K562 (cell line): Measurements from ENCODE around the gene TUBGCP6. TPM values are rescaled to one million over a fixed set of nuclear protein-coding genes. Genes with fewer than 3 reads are reported as not detected.

Experiments used
- ATAC-seq: fragments of 200-7000 bp; cut with Tn5 transposase; 3 replicates; pipeline ENCODE4 v1.9.1; 2020; ENCODE audit warnings: moderate library complexity
- BruUV-seq: library from RNA; stranded (reverse); fragments of 400-500 nt; replicated peaks from 2 replicates; lab custom pipeline; 2021; lab: Mats Ljungman, UMichigan
- CTCF ChIA-PET: fragments of 300-600 bp; formaldehyde crosslinking; extraction: SDS; loops from one replicate; lab custom pipeline; 2021; ENCODE audit warnings: low intra/inter-chr PET ratio; lab: Yijun Ruan, JAX
- POLR2A ChIA-PET: fragments of 300-600, 350-650 bp; sonication (Branson Sonifier 250); formaldehyde crosslinking; extraction: SDS; loops from one replicate; lab custom pipeline; 2021; ENCODE audit warnings: antibody characterized with exemption, inconsistent platforms; lab: Yijun Ruan, JAX
- DNase-seq, 4 experiments: peaks; one replicate each; pipeline versions ENCODE4 v3.0.0 to v3.0.0-alpha.2; 2011 to 2018; ENCODE audit warnings: low spot score in 3 of 4, mixed read lengths in 3 of 4; ENCODE audit errors: extremely low read depth in 1 of 4
- FAIRE-seq: peaks from 2 replicates; lab custom pipeline; 2011; peaks lifted over from hg19 to GRCh38; lab: Jason Lieb, UNC
- H2AFZ ChIP-seq: 2 replicates; pipeline ENCODE4 v1.6.0; 2011; ENCODE audit warnings: low read depth, low read length, control low read depth, inconsistent platforms
- H3K27ac ChIP-seq: fragments of 200-600 bp; 3 replicates; pipeline ENCODE4 v1.8.0; 2011; ENCODE audit warnings: low read depth, mild to moderate bottlenecking, control low read depth, inconsistent platforms, low read length, moderate library complexity, mixed read lengths; ENCODE audit errors: extremely low read depth
- H3K27me3 ChIP-seq, 2 experiments: fragments of 300-600 bp in 1 of 2; 2 replicates in 1 of 2; 3 replicates in 1 of 2; pipeline versions ENCODE4 v1.6.0 to v1.8.0; 2011; ENCODE audit warnings: inconsistent platforms in 2 of 2, low read length in 2 of 2, mild to moderate bottlenecking in 1 of 2, mixed read lengths in 1 of 2, moderate library complexity in 1 of 2; ENCODE audit not compliant: control insufficient read depth in 2 of 2, insufficient read depth in 2 of 2
- H3K36me3 ChIP-seq: fragments of 300-600 bp; 3 replicates; pipeline ENCODE4 v1.8.0; 2011; ENCODE audit warnings: mild to moderate bottlenecking, low read length, inconsistent platforms; ENCODE audit not compliant: control insufficient read depth, insufficient read depth
- H3K4me1 ChIP-seq, 2 experiments: fragments of 200-600 bp in 1 of 2; replicated peaks in 1 of 2; 2 replicates in 1 of 2; 3 replicates in 1 of 2; pipeline versions ENCODE4 v1.5.1 to v1.8.0; 2011; ENCODE audit warnings: inconsistent platforms in 2 of 2, low read length in 2 of 2, mild to moderate bottlenecking in 1 of 2, mixed read lengths in 1 of 2, moderate library complexity in 1 of 2; ENCODE audit not compliant: control insufficient read depth in 2 of 2, insufficient read depth in 2 of 2
- H3K4me2 ChIP-seq: 2 replicates; pipeline ENCODE4 v1.6.1; 2011; ENCODE audit warnings: low read length, control low read depth, inconsistent platforms, mixed read lengths; ENCODE audit not compliant: insufficient read depth
- H3K4me3 ChIP-seq: fragments of 200-600 bp; sonication (generic), shearing (Covaris generic); 2 replicates; pipeline ENCODE4 v1.5.1; 2016; ENCODE audit warnings: control low read depth, inconsistent platforms
- H3K79me2 ChIP-seq: fragments of 200-600 bp; 3 replicates; pipeline ENCODE4 v1.8.0; 2011; ENCODE audit warnings: low read length, inconsistent platforms; ENCODE audit not compliant: control insufficient read depth, insufficient read depth
- H3K9ac ChIP-seq, 2 experiments: 2 replicates each; pipeline versions ENCODE4 v1.6.0 to v1.6.1; 2011; ENCODE audit warnings: low read depth in 2 of 2, low read length in 2 of 2, control low read depth in 1 of 2, inconsistent platforms in 1 of 2, mild to moderate bottlenecking in 1 of 2, mixed read lengths in 1 of 2; ENCODE audit not compliant: insufficient read depth in 1 of 2
- H3K9me1 ChIP-seq: one replicate; pipeline ENCODE4 v1.6.0; 2011; ENCODE audit warnings: inconsistent platforms, mild to moderate bottlenecking, low read length, moderate library complexity; ENCODE audit not compliant: control insufficient read depth, insufficient read depth
- H3K9me3 ChIP-seq: replicated peaks from 2 replicates; pipeline ENCODE4 v1.5.1; 2011; ENCODE audit warnings: low read depth, low read length, inconsistent platforms; ENCODE audit not compliant: control insufficient read depth, insufficient read depth
- H4K20me1 ChIP-seq: replicated peaks from 2 replicates; pipeline ENCODE4 v1.6.1; 2011; ENCODE audit warnings: low read length, inconsistent platforms, mixed read lengths; ENCODE audit not compliant: control insufficient read depth, insufficient read depth
- CREM ChIP-seq: IDR thresholded peaks from 2 replicates; pipeline ENCODE4 v1.6.1; 2014; ENCODE audit warnings: antibody characterized with exemption, low read depth
- CXXC5 ChIP-seq: fragments of 250-450 bp; sonication (Bioruptor Pico); IDR thresholded peaks from 2 replicates; pipeline ENCODE4 v1.8.0; 2022; ENCODE audit warnings: inconsistent platforms, mild to moderate bottlenecking, moderate library complexity
- POLR2G ChIP-seq: fragments of 200-400 bp; formaldehyde crosslinking; IDR thresholded peaks from 2 replicates; pipeline ENCODE4 v1.6.1; 2017; ENCODE audit warnings: low read depth, mild to moderate bottlenecking, antibody characterized with exemption, low read length, moderate library complexity
- RB1 ChIP-seq: fragments of 450-650 bp; IDR thresholded peaks from 2 replicates; pipeline ENCODE4 v1.6.1; 2017; ENCODE audit warnings: low read depth, mild to moderate bottlenecking
- RBFOX2 ChIP-seq: fragments of 200-400 bp; formaldehyde crosslinking; IDR thresholded peaks from 2 replicates; pipeline ENCODE4 v1.6.1; 2017; ENCODE audit warnings: low read depth, mild to moderate bottlenecking, low read length, moderate library complexity
- SAFB ChIP-seq: fragments of 200-400 bp; formaldehyde crosslinking; IDR thresholded peaks from 2 replicates; pipeline ENCODE4 v1.6.1; 2017; ENCODE audit warnings: low read depth, low read length, borderline replicate concordance
- ZNF431 ChIP-seq: sonication (generic); formaldehyde crosslinking; IDR thresholded peaks from 2 replicates; pipeline ENCODE4 v1.8.0; 2022; ENCODE audit warnings: mild to moderate bottlenecking, missing genetic modification reagents
- WGBS: fragments of 100-300 bp; shearing (Covaris generic); methylation state at CpG from one replicate; pipeline ENCODE4 v1.1.6; 2016; ENCODE audit warnings: low coverage, mixed read lengths; ENCODE audit not compliant: insufficient coverage; ENCODE audit errors: missing lambda C conversion rate; 5-methylcytosine and 5-hydroxymethylcytosine counted together
- in situ Hi-C: fragments of 300-500 bp; cut with MboI; formaldehyde crosslinking; loops from 4 replicates; pipeline ENCODE4 v1.15.0; 2018; ENCODE audit warnings: inconsistent platforms, mixed read lengths
- intact Hi-C: fragments of 100-400 bp; cut with micrococcal nuclease; formaldehyde crosslinking; loops from 2 replicates; pipeline ENCODE4 v1.14.2; 2022
- polyA plus RNA-seq, 8 experiments: library from polyadenylated mRNA; depleted of rRNA in 4 of 8; stranded (reverse) in 5 of 8; unstranded in 3 of 8; fragments of >200 nt; fragmentation: Nextera tagmentation in 2 of 8; fragmentation: Illumina TruSeq in 1 of 8; extraction: Ambion mirVana in 2 of 8; extraction: Trizol in 1 of 8; gene quantifications; 2 replicates each; pipeline versions ENCODE4 v1.2.1 to v1.2.3, GENCODE V29; 2011 to 2014; ENCODE audit warnings: inconsistent platforms in 1 of 8, missing spikeins in 1 of 8
- total RNA-seq, 7 experiments: library from RNA; depleted of rRNA in 6 of 7; stranded (reverse); fragments of >200 nt in 6 of 7; fragmentation: Illumina TruSeq in 2 of 7; extraction: Trizol in 2 of 7; gene quantifications; 2 replicates each; pipeline versions ENCODE4 v1.2.1 to v1.2.3, GENCODE V29; 2011 to 2021; ENCODE audit warnings: low replicate concordance in 1 of 7
- TF ChIP-seq, protein P1 (sequence below): fragments of 250-450 bp; sonication (Bioruptor Pico); IDR thresholded peaks from 2 replicates; pipeline ENCODE4 v1.4.0; 2020; ENCODE audit warnings: mild to moderate bottlenecking, moderate library complexity
- TF ChIP-seq, protein P2 (sequence below): sonication (generic); formaldehyde crosslinking; IDR thresholded peaks from 2 replicates; pipeline ENCODE4 v1.8.0; 2022; ENCODE audit warnings: missing genetic modification reagents, mild to moderate bottlenecking, moderate library complexity, borderline replicate concordance
- TF ChIP-seq, protein P3 (sequence below), 2 experiments: IDR thresholded peaks; 2 replicates each; pipeline ENCODE4 v1.6.1; 2011; ENCODE audit warnings: borderline replicate concordance in 1 of 2, control low read depth in 1 of 2, low read depth in 1 of 2, low read length in 1 of 2, mild to moderate bottlenecking in 1 of 2, mixed read lengths in 1 of 2, moderate library complexity in 1 of 2; ENCODE audit not compliant: insufficient read depth in 1 of 2, insufficient read length in 1 of 2, poor library complexity in 1 of 2, severe bottlenecking in 1 of 2; ENCODE audit errors: extremely low read depth in 1 of 2
- TF ChIP-seq, protein P4 (sequence below): IDR thresholded peaks from 2 replicates; pipeline ENCODE4 v1.6.1; 2011; ENCODE audit warnings: borderline replicate concordance, low read depth, mild to moderate bottlenecking, moderate library complexity, low read length; ENCODE audit not compliant: insufficient read depth, poor library complexity, severe bottlenecking

TUBGCP6 gene
- total and polyA plus RNA-seq, 9 of the 15 experiments (the other 6 are each of a cell fraction or from before 2014, with no cell fraction given), result 0.76 to 33.0 (median 10.1) TPM

DNA sequence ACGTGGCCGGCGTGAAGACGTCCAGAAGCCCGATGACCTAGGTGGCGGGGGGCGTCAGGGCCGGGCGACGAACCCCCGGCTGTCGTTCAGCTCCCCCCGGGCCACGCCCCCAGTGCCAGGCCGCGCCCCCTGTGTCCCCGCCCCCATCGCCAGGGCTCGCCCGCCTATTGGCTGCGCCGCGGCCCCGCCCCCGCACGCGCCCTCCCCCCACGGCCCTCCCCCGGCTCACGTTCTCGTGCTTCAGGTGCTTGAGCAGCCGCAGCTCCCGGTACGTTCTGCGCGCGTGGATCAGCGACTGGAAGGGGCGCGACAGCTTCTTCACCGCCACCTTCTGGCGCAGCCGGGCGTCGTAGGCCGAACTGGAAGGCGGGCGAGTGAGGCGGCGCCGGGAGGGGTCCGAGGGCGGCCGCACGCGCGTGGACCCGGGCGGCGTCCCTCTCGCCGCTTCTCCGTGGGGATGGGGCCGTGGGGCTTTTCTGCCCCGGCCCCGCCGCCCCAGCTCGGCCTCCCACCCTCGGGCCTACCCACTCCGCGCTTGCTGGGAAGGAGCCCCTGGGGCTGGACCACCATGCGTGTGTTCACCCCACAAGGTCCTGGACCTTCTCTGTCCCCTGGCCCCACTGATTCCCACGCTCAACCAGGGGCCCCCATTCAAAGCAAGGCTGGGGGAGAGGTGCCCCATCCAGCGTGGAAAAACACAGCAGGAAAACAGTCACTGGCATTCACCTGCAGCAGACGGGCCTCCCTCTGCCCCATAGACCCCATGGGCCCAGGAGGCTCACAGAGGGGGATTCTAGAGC is 23.0 kb upstream of the TUBGCP6 start:
- no peak overlapping the region for H3K4me2 ChIP-seq
- TF ChIP-seq SAFB (peak; percentile 85), CREM (0 out of 2 replicates have a peak, but pooled peaks have one; percentile 26), ZNF431 (no peak), RBFOX2 (0 out of 2 replicates have a peak, but pooled peaks have one; percentile 24), POLR2G (0 out of 2 replicates have a peak, but pooled peaks have one; percentile 33), RB1 (0 out of 2 replicates have a peak, but pooled peaks have one; percentile 35), CXXC5 (CRISPR knock-in tag) (peak; percentile 57)
- TF ChIP-seq, protein P1, sequence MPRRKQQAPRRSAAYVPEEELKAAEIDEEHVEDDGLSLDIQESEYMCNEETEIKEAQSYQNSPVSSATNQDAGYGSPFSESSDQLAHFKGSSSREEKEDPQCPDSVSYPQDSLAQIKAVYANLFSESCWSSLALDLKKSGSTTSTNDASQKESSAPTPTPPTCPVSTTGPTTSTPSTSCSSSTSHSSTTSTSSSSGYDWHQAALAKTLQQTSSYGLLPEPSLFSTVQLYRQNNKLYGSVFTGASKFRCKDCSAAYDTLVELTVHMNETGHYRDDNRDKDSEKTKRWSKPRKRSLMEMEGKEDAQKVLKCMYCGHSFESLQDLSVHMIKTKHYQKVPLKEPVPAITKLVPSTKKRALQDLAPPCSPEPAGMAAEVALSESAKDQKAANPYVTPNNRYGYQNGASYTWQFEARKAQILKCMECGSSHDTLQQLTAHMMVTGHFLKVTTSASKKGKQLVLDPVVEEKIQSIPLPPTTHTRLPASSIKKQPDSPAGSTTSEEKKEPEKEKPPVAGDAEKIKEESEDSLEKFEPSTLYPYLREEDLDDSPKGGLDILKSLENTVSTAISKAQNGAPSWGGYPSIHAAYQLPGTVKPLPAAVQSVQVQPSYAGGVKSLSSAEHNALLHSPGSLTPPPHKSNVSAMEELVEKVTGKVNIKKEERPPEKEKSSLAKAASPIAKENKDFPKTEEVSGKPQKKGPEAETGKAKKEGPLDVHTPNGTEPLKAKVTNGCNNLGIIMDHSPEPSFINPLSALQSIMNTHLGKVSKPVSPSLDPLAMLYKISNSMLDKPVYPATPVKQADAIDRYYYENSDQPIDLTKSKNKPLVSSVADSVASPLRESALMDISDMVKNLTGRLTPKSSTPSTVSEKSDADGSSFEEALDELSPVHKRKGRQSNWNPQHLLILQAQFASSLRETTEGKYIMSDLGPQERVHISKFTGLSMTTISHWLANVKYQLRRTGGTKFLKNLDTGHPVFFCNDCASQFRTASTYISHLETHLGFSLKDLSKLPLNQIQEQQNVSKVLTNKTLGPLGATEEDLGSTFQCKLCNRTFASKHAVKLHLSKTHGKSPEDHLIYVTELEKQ, result no peak
- TF ChIP-seq, protein P2, sequence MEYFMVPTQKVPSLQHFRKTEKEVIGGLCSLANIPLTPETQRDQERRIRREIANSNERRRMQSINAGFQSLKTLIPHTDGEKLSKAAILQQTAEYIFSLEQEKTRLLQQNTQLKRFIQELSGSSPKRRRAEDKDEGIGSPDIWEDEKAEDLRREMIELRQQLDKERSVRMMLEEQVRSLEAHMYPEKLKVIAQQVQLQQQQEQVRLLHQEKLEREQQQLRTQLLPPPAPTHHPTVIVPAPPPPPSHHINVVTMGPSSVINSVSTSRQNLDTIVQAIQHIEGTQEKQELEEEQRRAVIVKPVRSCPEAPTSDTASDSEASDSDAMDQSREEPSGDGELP (CRISPR knock-in tag), result 0 out of 2 replicates have a peak, but pooled peaks have one; percentile 39
- TF ChIP-seq, protein P3, sequence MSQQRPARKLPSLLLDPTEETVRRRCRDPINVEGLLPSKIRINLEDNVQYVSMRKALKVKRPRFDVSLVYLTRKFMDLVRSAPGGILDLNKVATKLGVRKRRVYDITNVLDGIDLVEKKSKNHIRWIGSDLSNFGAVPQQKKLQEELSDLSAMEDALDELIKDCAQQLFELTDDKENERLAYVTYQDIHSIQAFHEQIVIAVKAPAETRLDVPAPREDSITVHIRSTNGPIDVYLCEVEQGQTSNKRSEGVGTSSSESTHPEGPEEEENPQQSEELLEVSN (IDR thresholded peaks at IDR 0.05; ENCODE audit: borderline replicate concordance in 1 of 2, extremely low read depth in 1 of 2, insufficient read depth in 1 of 2, insufficient read length in 1 of 2, low read depth in 1 of 2, low read length in 1 of 2, poor library complexity in 1 of 2, severe bottlenecking in 1 of 2), result peak in 1 of 2 experiments; percentile 68
- TF ChIP-seq, protein P4, sequence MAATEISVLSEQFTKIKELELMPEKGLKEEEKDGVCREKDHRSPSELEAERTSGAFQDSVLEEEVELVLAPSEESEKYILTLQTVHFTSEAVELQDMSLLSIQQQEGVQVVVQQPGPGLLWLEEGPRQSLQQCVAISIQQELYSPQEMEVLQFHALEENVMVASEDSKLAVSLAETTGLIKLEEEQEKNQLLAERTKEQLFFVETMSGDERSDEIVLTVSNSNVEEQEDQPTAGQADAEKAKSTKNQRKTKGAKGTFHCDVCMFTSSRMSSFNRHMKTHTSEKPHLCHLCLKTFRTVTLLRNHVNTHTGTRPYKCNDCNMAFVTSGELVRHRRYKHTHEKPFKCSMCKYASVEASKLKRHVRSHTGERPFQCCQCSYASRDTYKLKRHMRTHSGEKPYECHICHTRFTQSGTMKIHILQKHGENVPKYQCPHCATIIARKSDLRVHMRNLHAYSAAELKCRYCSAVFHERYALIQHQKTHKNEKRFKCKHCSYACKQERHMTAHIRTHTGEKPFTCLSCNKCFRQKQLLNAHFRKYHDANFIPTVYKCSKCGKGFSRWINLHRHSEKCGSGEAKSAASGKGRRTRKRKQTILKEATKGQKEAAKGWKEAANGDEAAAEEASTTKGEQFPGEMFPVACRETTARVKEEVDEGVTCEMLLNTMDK, result peak; percentile 85

More for the DNA sequence above, 23.0 kb upstream of the TUBGCP6 start:
- intact Hi-C loops (no loop called here), in situ Hi-C loops (no loop called here)
- Histone ChIP-seq H3K9me3 (no peaks in the 10 kb centered on the region), H3K4me3 (peak overlapping the region; percentile 11; the same call in 1 of the 2 replicates), H3K27me3 (no peaks in the 10 kb centered on the region), H4K20me1 (no peaks in the 10 kb centered on the region), H3K9ac (no peak overlapping the region), H3K9me1 (no peaks in the 10 kb centered on the region), H3K79me2 (no peaks in the 10 kb centered on the region; the same call in 2 of the 3 replicates), H3K27ac (peak overlapping the region; percentile 11; the same call in 1 of the 3 replicates), H3K36me3 (0 out of 3 replicates have a peak, but pooled peaks cover 3% of the 10 kb centered on the region), H3K4me1 (peaks cover 12 to 84% of the 10 kb centered on the region in 2 experiments; a peak in 4 of 5 replicates), H2AFZ (no peak overlapping the region)
- ATAC-seq (peak; percentile 19), DNase-seq (peak; percentile 68 to 82 (median 72)), FAIRE-seq (no peak)
- no TSS peak for BruUV-seq
- CTCF ChIA-PET, result no interaction called here
- POLR2A ChIA-PET, result interaction anchor here (0.7 to 1.2 kb wide), 2 partner anchors 16 to 17 kb away, joined by 4 to 5 read pairs; partner anchors contain the start of gene HDAC10
- WGBS, result 18% methylated on average over 12 of the region's 75 CpGs
